Lung microvascular endothelial cell (primary cell): ENCODE results near the gene RPH3AL. TPM values are rescaled to one million over a fixed set of nuclear protein-coding genes. Genes with fewer than 3 reads are reported as not detected.

ENCODE experiments used
- DNase-seq, 2 donors: peaks; one replicate each; pipeline versions ENCODE4 v3.0.0 to v3.0.0-alpha.2; 2010; ENCODE audit warnings: low read depth in 2 of 2
- total RNA-seq: library from RNA; depleted of rRNA; stranded (reverse); fragments of >200 nt; gene quantifications from 2 replicates; pipeline ENCODE4 v1.2.1, GENCODE V29; 2014

Gene RPH3AL
- total RNA-seq, 1 donor from 2014 or later = 22.2 TPM

GRCh38 chr17:263773-264172 is 88.8 kb downstream of the RPH3AL start:
- DNase-seq = no peak

- no peak for DNase-seq
These were observed 89.3 kb downstream of the RPH3AL start for GRCh38 chr17:263271-263670.

- peak in 1 of 2 donors; percentile 44 for DNase-seq
These were observed 91.0 kb downstream of the RPH3AL start for GRCh38 chr17:261635-262034.

GRCh38 chr17:260944-261343 is 91.7 kb downstream of the RPH3AL start:
- no peak for DNase-seq

GRCh38 chr17:260031-260791 is 92.4 kb downstream of the RPH3AL start:
- DNase-seq = no peak

GRCh38 chr17:259341-259976 is 93.1 kb downstream of the RPH3AL start:
- DNase-seq = no peak

GRCh38 chr17:258906-259305 is 93.7 kb downstream of the RPH3AL start:
- DNase-seq = no peak

GRCh38 chr17:258045-258734 is 94.4 kb downstream of the RPH3AL start:
- DNase-seq = peak in 1 of 2 donors; percentile 34

- no peak for DNase-seq
These were observed 99.3 kb downstream of the RPH3AL start for GRCh38 chr17:253091-253846.

GRCh38 chr17:252456-252855 is 100.2 kb downstream of the RPH3AL start:
- no peak for DNase-seq

- no peak for DNase-seq
These were observed 101.1 kb downstream of the RPH3AL start for GRCh38 chr17:251531-251930.

GRCh38 chr17:250487-251300 is 101.9 kb downstream of the RPH3AL start:
- no peak for DNase-seq

GRCh38 chr17:249236-249993 is 103.2 kb downstream of the RPH3AL start:
- no peak for DNase-seq

GRCh38 chr17:248337-249235 is 104.0 kb downstream of the RPH3AL start:
- no peak for DNase-seq

GRCh38 chr17:247767-248166 is 104.8 kb downstream of the RPH3AL start:
- peak; percentile 25 to 81 for DNase-seq

GRCh38 chr17:246851-247421 is 105.7 kb downstream of the RPH3AL start:
- DNase-seq = no peak

GRCh38 chr17:246226-246625 is 106.4 kb downstream of the RPH3AL start:
- DNase-seq = no peak

GRCh38 chr17:245611-246010 is 107.0 kb downstream of the RPH3AL start:
- no peak for DNase-seq

GRCh38 chr17:245020-245419 is 107.6 kb downstream of the RPH3AL start:
- DNase-seq = no peak
